Urinary bladder (tissue), 4 donors: ENCODE data around the gene DENR. TPM values are rescaled to one million over a fixed set of nuclear protein-coding genes. Genes with fewer than 3 reads are reported as not detected.
"Not testable (repeated sequence)": the region's sequence is repeated elsewhere in the genome, so short reads cannot be mapped to it uniquely, and the experiment has no call there.

Experiments used
- DNase-seq: peaks from one replicate; pipeline ENCODE4 v3.0.0-alpha.2; 2015; ENCODE audit errors: extremely low spot score
- H3K27ac ChIP-seq: one replicate; pipeline ENCODE4 v1.5.1; 2013; ENCODE audit warnings: low read depth, mild to moderate bottlenecking, moderate library complexity
- H3K36me3 ChIP-seq: one replicate; pipeline ENCODE4 v1.6.1; 2013; ENCODE audit warnings: mild to moderate bottlenecking, moderate library complexity; ENCODE audit not compliant: insufficient read depth
- H3K4me1 ChIP-seq: one replicate; pipeline ENCODE4 v1.6.1; 2013; ENCODE audit warnings: mild to moderate bottlenecking, moderate library complexity; ENCODE audit not compliant: insufficient read depth
- H3K4me3 ChIP-seq: one replicate; pipeline ENCODE4 v1.5.1; 2013; ENCODE audit warnings: low read depth, low read length
- WGBS: extraction: QIAGEN DNeasy Blood & Tissue Kit; methylation state at CpG from one replicate; pipeline ENCODE4 v1.1.7; 2013; 5-methylcytosine and 5-hydroxymethylcytosine counted together
- polyA plus RNA-seq: library from polyadenylated mRNA; stranded (reverse); fragments of 200-250 nt; gene quantifications from one replicate; pipeline ENCODE4 v1.2.3, GENCODE V29; 2013
- total RNA-seq: library from RNA; depleted of rRNA; stranded (reverse); fragments of >200 nt; gene quantifications from one replicate; pipeline ENCODE4 v1.2.3, GENCODE V29; 2014
- donor health status: healthy with polysubstance abuse.
- donor health status: healthy.

Gene DENR
- total RNA-seq, result 49.4 TPM
- polyA plus RNA-seq, result 26.2 TPM

GRCh38 chr12:122752464-122753318 lies at the start of gene DENR:
TSS of gene DENR (plus strand) at chr12:122752824. CDS start at chr12:122753702, 878 bp downstream.
- peaks cover 2% of the 10 kb centered on the region for H3K36me3 ChIP-seq
- H3K27ac ChIP-seq, result peak within 1 kb of the TSS; percentile 79
- WGBS, result under 1% methylated on average over 73 of the region's 73 CpGs

GRCh38 chr12:122702890-122703611 lies 49.6 kb upstream of the DENR start, which contains the start of gene HCAR2:
TSS of gene HCAR2 (minus strand) at chr12:122703357. CDS start at chr12:122703283, 74 bp downstream.
- H3K27ac ChIP-seq, H3K4me1 ChIP-seq, DNase-seq, H3K36me3 ChIP-seq, H3K4me3 ChIP-seq: not testable (repeated sequence)
- WGBS, result 86% methylated on average over 22 of the region's 22 CpGs

More at GRCh38 chr12:122752464-122753318, at the start of gene DENR:
- peak; percentile 89 for DNase-seq
- Histone ChIP-seq H3K4me1 (no peaks in the 10 kb centered on the region), H3K4me3 (peak within 1 kb of the TSS; percentile 83)

- not testable (repeated sequence) for H3K36me3 ChIP-seq, DNase-seq, H3K4me1 ChIP-seq, H3K27ac ChIP-seq, H3K4me3 ChIP-seq
- WGBS, result 71% methylated on average over 3 of the region's 3 CpGs
Measured at GRCh38 chr12:122703841-122704240, 48.8 kb upstream of the DENR start.

- not testable (repeated sequence) for H3K4me3 ChIP-seq, H3K27ac ChIP-seq, H3K36me3 ChIP-seq, H3K4me1 ChIP-seq, DNase-seq
- no CpG with 5 or more reads among the region's 3 CpGs for WGBS
Measured at GRCh38 chr12:122709287-122709686, 43.3 kb upstream of the DENR start.

- 50% methylated on average over 2 of the region's 2 CpGs for WGBS
- not testable (repeated sequence) for H3K4me1 ChIP-seq, H3K27ac ChIP-seq, DNase-seq, H3K36me3 ChIP-seq, H3K4me3 ChIP-seq
Measured at GRCh38 chr12:122710341-122710740, 42.3 kb upstream of the DENR start.

- not testable (repeated sequence) for H3K27ac ChIP-seq, DNase-seq, H3K36me3 ChIP-seq, H3K4me3 ChIP-seq, H3K4me1 ChIP-seq
- WGBS, result 81% methylated on average over 1 of the region's 1 CpG
Measured at GRCh38 chr12:122711266-122711665, 41.4 kb upstream of the DENR start.

GRCh38 chr12:122713491-122714188 lies 39.0 kb upstream of the DENR start:
- H3K36me3 ChIP-seq, H3K4me3 ChIP-seq, H3K4me1 ChIP-seq, H3K27ac ChIP-seq, DNase-seq: not testable (repeated sequence)
- WGBS, result 67% methylated on average over 3 of the region's 10 CpGs

- H3K4me1 ChIP-seq, H3K27ac ChIP-seq, H3K4me3 ChIP-seq, DNase-seq, H3K36me3 ChIP-seq: not testable (repeated sequence)
- WGBS, result 43% methylated on average over 6 of the region's 6 CpGs
Measured at GRCh38 chr12:122715211-122715610, 37.4 kb upstream of the DENR start.

- DNase-seq, H3K27ac ChIP-seq, H3K4me3 ChIP-seq, H3K36me3 ChIP-seq, H3K4me1 ChIP-seq: not testable (repeated sequence)
- 86% methylated on average over 10 of the region's 10 CpGs for WGBS
Measured at GRCh38 chr12:122716658-122717057, 36.0 kb upstream of the DENR start, which contains the start of gene HCAR3. TSS of gene HCAR3 (minus strand) at chr12:122716811. CDS start at chr12:122716737, 74 bp downstream.

- Histone ChIP-seq H3K4me3 (no peak overlapping the region), H3K4me1 (no peaks in the 10 kb centered on the region), H3K27ac (peak overlapping the region; percentile 57), H3K36me3 (no peaks in the 10 kb centered on the region)
- WGBS, result 71% methylated on average over 11 of the region's 11 CpGs
- no peak for DNase-seq
Measured at GRCh38 chr12:122721057-122721545, 31.5 kb upstream of the DENR start.

- 57% methylated on average over 1 of the region's 1 CpG for WGBS
- no peak for DNase-seq
- Histone ChIP-seq H3K27ac (no peak overlapping the region), H3K4me3 (no peak overlapping the region), H3K4me1 (no peaks in the 10 kb centered on the region), H3K36me3 (no peaks in the 10 kb centered on the region)
Measured at GRCh38 chr12:122722387-122722786, 30.2 kb upstream of the DENR start.

- no peak overlapping the region for H3K4me3 ChIP-seq
- DNase-seq, result no peak
- no peaks in the 10 kb centered on the region for H3K36me3 ChIP-seq
- H3K27ac ChIP-seq, result no peak overlapping the region
- H3K4me1 ChIP-seq, result no peaks in the 10 kb centered on the region
- WGBS, result 91% methylated on average over 12 of the region's 12 CpGs
Measured at GRCh38 chr12:122724641-122725243, 27.9 kb upstream of the DENR start.
